ENCODE measurements around the gene SULT1E1. TPM values are rescaled to one million over a fixed set of nuclear protein-coding genes. Genes with fewer than 3 reads are reported as not detected.

SULT1E1 gene
- total RNA-seq, 1 donor from 2014 or later: not detected

DNA sequence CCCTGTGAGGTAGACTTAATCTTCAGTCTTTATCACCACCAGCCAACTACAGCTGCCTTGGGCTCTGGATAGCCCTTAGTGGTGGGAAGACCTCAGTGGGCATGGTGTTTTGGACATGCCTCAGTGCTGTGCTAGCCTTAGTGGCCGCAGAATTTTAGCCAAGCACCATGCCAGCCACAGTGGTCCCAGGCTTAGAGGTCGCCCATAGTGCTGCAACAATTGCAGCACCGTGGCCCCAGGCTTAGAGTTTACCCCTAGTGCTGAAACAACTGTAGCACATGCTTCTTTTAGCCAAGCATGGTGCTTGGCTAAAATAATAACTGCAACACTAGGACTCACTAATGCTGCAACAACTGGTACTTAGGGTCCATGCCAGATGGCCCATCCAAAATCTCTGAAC, 60.6 kb downstream of the SULT1E1 start:
- DNase-seq (ENCODE audit: low spot score): no peak

GRCh38 chr4:69793732-69794131, 66.2 kb downstream of the SULT1E1 start:
- DNase-seq (ENCODE audit: low spot score): no peak

Other genes with a start within 250 kb of the SULT1E1 start
- gene UGT2A2, start 220.5 kb downstream of the SULT1E1 start, total RNA-seq: not detected
- not detected for gene UGT2A1, start 206.9 kb downstream of the SULT1E1 start, total RNA-seq
- 5.4 TPM for gene SULT1B1, start 99.5 kb downstream of the SULT1E1 start, total RNA-seq
- 32.3 TPM for gene CSN1S1, start 70.9 kb upstream of the SULT1E1 start, total RNA-seq
- gene CSN2, start 105.6 kb upstream of the SULT1E1 start, total RNA-seq: not detected
- not detected for gene STATH, start 135.8 kb upstream of the SULT1E1 start, total RNA-seq
- gene HTN3, start 168.3 kb upstream of the SULT1E1 start, total RNA-seq: not detected
- gene HTN1, start 190.3 kb upstream of the SULT1E1 start, total RNA-seq: not detected